Endothelial cell of umbilical vein (primary cell): ENCODE results near the gene ARSK. TPM values are rescaled to one million over a fixed set of nuclear protein-coding genes. Genes with fewer than 3 reads are reported as not detected.

Source experiments
- BruUV-seq: library from RNA; stranded (reverse); fragments of 400-500 nt; replicated peaks from 2 replicates; lab custom pipeline; 2021; lab: Mats Ljungman, UMichigan
- CTCF ChIA-PET: fragments of 300-600, 350-600 bp; sonication (Branson Sonifier 250); formaldehyde crosslinking; loops from one replicate; lab custom pipeline; 2021; ENCODE audit warnings: antibody characterized with exemption, inconsistent platforms; lab: Charles Lee
- POLR2A ChIA-PET: fragments of 300-600, 350-600 bp; sonication (Branson Sonifier 250); formaldehyde crosslinking; loops from one replicate; lab custom pipeline; 2021; ENCODE audit warnings: antibody characterized with exemption, inconsistent platforms; lab: Charles Lee
- DNase-seq: peaks from one replicate; pipeline ENCODE4 v3.0.0-alpha.2; 2011; ENCODE audit warnings: low read depth, low spot score
- FAIRE-seq: peaks from 2 replicates; lab custom pipeline; 2011; peaks lifted over from hg19 to GRCh38; lab: Jason Lieb, UNC
- H2AFZ ChIP-seq: 2 replicates; pipeline ENCODE4 v1.6.0; 2012; ENCODE audit warnings: low read depth, low read length, control low read depth, inconsistent platforms
- H3K27ac ChIP-seq: 2 replicates; pipeline ENCODE4 v1.5.1; 2011; ENCODE audit warnings: low read depth, mild to moderate bottlenecking, control low read depth, low read length, moderate library complexity; ENCODE audit not compliant: insufficient read depth
- H3K27me3 ChIP-seq, 2 experiments: 2 replicates each; pipeline versions ENCODE4 v1.6.0 to v1.6.1; 2011; ENCODE audit warnings: low read length in 2 of 2, mixed read lengths in 1 of 2; ENCODE audit not compliant: control insufficient read depth in 2 of 2, insufficient read depth in 2 of 2
- H3K36me3 ChIP-seq, 2 experiments: 2 replicates in 1 of 2; 3 replicates in 1 of 2; pipeline ENCODE4 v1.5.1; 2011; ENCODE audit warnings: low read length in 2 of 2, mild to moderate bottlenecking in 1 of 2, moderate library complexity in 1 of 2; ENCODE audit not compliant: control insufficient read depth in 2 of 2, insufficient read depth in 2 of 2; ENCODE audit errors: extremely low read depth in 1 of 2
- H3K4me1 ChIP-seq: 3 replicates; pipeline ENCODE4 v1.5.1; 2011; ENCODE audit warnings: mild to moderate bottlenecking, low read length; ENCODE audit not compliant: control insufficient read depth, insufficient read depth; ENCODE audit errors: extremely low read depth
- H3K4me2 ChIP-seq: 2 replicates; pipeline ENCODE4 v1.6.1; 2011; ENCODE audit warnings: low read length, control low read depth, mixed read lengths; ENCODE audit not compliant: insufficient read depth
- H3K4me3 ChIP-seq, 3 experiments: fragments of 200-600 bp in 1 of 3; sonication (generic), shearing (Covaris generic) in 1 of 3; replicated peaks in 1 of 3; 2 replicates each; pipeline ENCODE4 v1.5.1; 2011 to 2016; ENCODE audit warnings: control low read depth in 3 of 3, low read length in 3 of 3, mild to moderate bottlenecking in 2 of 3, inconsistent platforms in 1 of 3, low read depth in 1 of 3, moderate library complexity in 1 of 3; ENCODE audit not compliant: insufficient read depth in 1 of 3
- H3K79me2 ChIP-seq: 2 replicates; pipeline ENCODE4 v1.6.0; 2012; ENCODE audit warnings: low read length, inconsistent platforms; ENCODE audit not compliant: control insufficient read depth, insufficient read depth
- H3K9ac ChIP-seq: replicated peaks from 2 replicates; pipeline ENCODE3; 2011; ENCODE audit warnings: low read length, control low read depth; ENCODE audit not compliant: insufficient read depth; ENCODE audit errors: extremely low read depth
- H3K9me1 ChIP-seq: replicated peaks from 3 replicates; pipeline ENCODE4 v1.6.0; 2011; ENCODE audit warnings: mild to moderate bottlenecking, low read length; ENCODE audit not compliant: control insufficient read depth, insufficient read depth; ENCODE audit errors: extremely low read depth
- H3K9me3 ChIP-seq: replicated peaks from 2 replicates; pipeline ENCODE4 v1.5.1; 2012; ENCODE audit warnings: low read length, inconsistent platforms; ENCODE audit not compliant: control insufficient read depth, insufficient read depth
- H4K20me1 ChIP-seq: replicated peaks from 2 replicates; pipeline ENCODE3; 2011; ENCODE audit warnings: mild to moderate bottlenecking, low read length; ENCODE audit not compliant: control insufficient read depth, insufficient read depth; ENCODE audit errors: extremely low read depth
- EZH2 ChIP-seq: IDR thresholded peaks from 2 replicates; pipeline ENCODE4 v1.6.1; 2012; ENCODE audit warnings: borderline replicate concordance, low read depth, mild to moderate bottlenecking, moderate library complexity, low read length, inconsistent platforms; ENCODE audit not compliant: severe bottlenecking
- FOS ChIP-seq: IDR thresholded peaks from 2 replicates; pipeline ENCODE4 v1.6.1; 2011; ENCODE audit warnings: mild to moderate bottlenecking, low read length, moderate library complexity, borderline replicate concordance; ENCODE audit not compliant: insufficient read depth
- GATA2 ChIP-seq: IDR thresholded peaks from 2 replicates; pipeline ENCODE4 v1.7.0; 2011; ENCODE audit warnings: low read depth, mild to moderate bottlenecking, moderate library complexity, mixed read lengths, low read length; ENCODE audit not compliant: insufficient read length, insufficient read depth
- JUN ChIP-seq: IDR thresholded peaks from 2 replicates; pipeline ENCODE4 v1.6.1; 2011; ENCODE audit warnings: borderline replicate concordance, low read depth; ENCODE audit not compliant: insufficient read length, insufficient read depth
- MYC ChIP-seq: IDR thresholded peaks from one replicate; pipeline ENCODE4 v1.6.1; 2011; ENCODE audit warnings: mild to moderate bottlenecking, low read depth, low read length
- dilution Hi-C: fragments of 300-500 bp; cut with MboI; formaldehyde crosslinking; loops from one replicate; pipeline ENCODE4 v1.15.0; 2019; ENCODE audit warnings: low sequenced_read_pairs; ENCODE audit not compliant: extremely low pct_ligation_motif_present
- intact Hi-C: fragments of 100-400 bp; cut with micrococcal nuclease; formaldehyde crosslinking; loops from one replicate; pipeline ENCODE4 v1.10.0; 2022
- polyA plus RNA-seq, 4 experiments: library from polyadenylated mRNA; depleted of rRNA in 3 of 4; stranded (reverse) in 3 of 4; unstranded in 1 of 4; fragments of >200 nt; gene quantifications; 2 replicates each; pipeline versions ENCODE4 v1.2.1 to v1.2.3, GENCODE V29; 2011 to 2012; ENCODE audit warnings: missing spikeins in 1 of 4
- total RNA-seq: library from RNA; stranded (reverse); gene quantifications from 2 replicates; pipeline ENCODE4 v1.2.3, GENCODE V29; 2021
- TF ChIP-seq, protein P1 (sequence below): IDR thresholded peaks from 2 replicates; pipeline ENCODE4 v1.6.1; 2011; ENCODE audit not compliant: insufficient read depth, insufficient read length

Gene ARSK
- total and polyA plus RNA-seq, 2 donors (not counting 3 experiments of a cell fraction or from before 2014, with no cell fraction given): 3.7 to 4.9 TPM

- FAIRE-seq: no peak
- no peaks in the 10 kb centered on the region for H3K4me1 ChIP-seq
- H3K9me1 ChIP-seq: no peaks in the 10 kb centered on the region
- TF ChIP-seq JUN (no peak), GATA2 (no peak)
- H3K4me3 ChIP-seq: no peak overlapping the region
- dilution Hi-C loops: no loop called here
- no peak overlapping the region for H3K27ac ChIP-seq
- no peak overlapping the region for H3K4me2 ChIP-seq
- POLR2A ChIA-PET: no interaction called here
- CTCF ChIA-PET: interaction anchor here (2.9 kb wide), 1 partner anchor 12 kb away, joined by 12 read pairs; no protein-coding TSS in a partner anchor
- no TSS peak for BruUV-seq
- intact Hi-C loops: no loop called here
- no peaks in the 10 kb centered on the region for H4K20me1 ChIP-seq
- no peak for DNase-seq
- no peak overlapping the region for H3K9ac ChIP-seq
- H3K36me3 ChIP-seq: peaks cover 5 to 26% of the 10 kb centered on the region in 2 experiments
- H2AFZ ChIP-seq: no peak overlapping the region
- no peaks in the 10 kb centered on the region for H3K27me3 ChIP-seq
- peaks cover 13% of the 10 kb centered on the region for H3K79me2 ChIP-seq
- no peaks in the 10 kb centered on the region for H3K9me3 ChIP-seq
Measured at GRCh38 chr5:95533761-95534160, 21.1 kb upstream of the ARSK start.

GRCh38 chr5:95537501-95537900, 17.4 kb upstream of the ARSK start:
- DNase-seq: no peak
- POLR2A ChIA-PET: no interaction called here
- H2AFZ ChIP-seq: no peak overlapping the region

More at GRCh38 chr5:95537501-95537900, 17.4 kb upstream of the ARSK start:
- peaks cover 12% of the 10 kb centered on the region for H3K79me2 ChIP-seq
- FAIRE-seq: no peak
- no peaks in the 10 kb centered on the region for H3K9me1 ChIP-seq
- intact Hi-C loops (no loop called here), dilution Hi-C loops (no loop called here)
- H3K9me3 ChIP-seq: no peaks in the 10 kb centered on the region
- no peaks in the 10 kb centered on the region for H3K27me3 ChIP-seq
- H3K36me3 ChIP-seq: peaks cover 1 to 28% of the 10 kb centered on the region in 2 experiments
- CTCF ChIA-PET: no interaction called here
- TF ChIP-seq JUN (no peak), FOS (no peak), MYC (no peak), EZH2 (no peak), GATA2 (no peak)
- TF ChIP-seq, protein P1, sequence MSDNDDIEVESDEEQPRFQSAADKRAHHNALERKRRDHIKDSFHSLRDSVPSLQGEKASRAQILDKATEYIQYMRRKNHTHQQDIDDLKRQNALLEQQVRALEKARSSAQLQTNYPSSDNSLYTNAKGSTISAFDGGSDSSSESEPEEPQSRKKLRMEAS: no peak
- no peak overlapping the region for H3K9ac ChIP-seq
- no peaks in the 10 kb centered on the region for H4K20me1 ChIP-seq
- H3K4me3 ChIP-seq: no peak overlapping the region
- BruUV-seq: no TSS peak
- no peak overlapping the region for H3K4me2 ChIP-seq
- no peaks in the 10 kb centered on the region for H3K4me1 ChIP-seq
- no peak overlapping the region for H3K27ac ChIP-seq
